NCI-H446 treated with DMSO at 0.1 percent for 48 hours (cell line): ENCODE measurements around the gene LRP1.

Experiments used
- DNase-seq: peaks from one replicate; lab custom pipeline; 2025; lab: John Stamatoyannopoulos, UW

Gene LRP1

GRCh38 chr12:57223191-57224165, 95.2 kb downstream of the LRP1 start:
- DNase-seq: no peak

GRCh38 chr12:57224278-57224972, 96.1 kb downstream of the LRP1 start:
- DNase-seq: no peak

- no peak for DNase-seq
Observed at GRCh38 chr12:57224973-57225679, 96.8 kb downstream of the LRP1 start.

GRCh38 chr12:57225680-57226210, 97.5 kb downstream of the LRP1 start:
- DNase-seq: no peak

GRCh38 chr12:57226588-57227314, 98.5 kb downstream of the LRP1 start:
- DNase-seq: no peak

- DNase-seq: no peak
Observed at GRCh38 chr12:57227315-57228115, 99.2 kb downstream of the LRP1 start.

GRCh38 chr12:57229046-57229633, 100.9 kb downstream of the LRP1 start:
- DNase-seq: no peak

GRCh38 chr12:57229634-57230380, 101.5 kb downstream of the LRP1 start, which contains the start of gene SHMT2:
SHMT2 (plus strand) TSS chr12:57229711; CDS start chr12:57229779, 68 bp downstream.
- peak; percentile 87 for DNase-seq

GRCh38 chr12:57230381-57231155, 102.3 kb downstream of the LRP1 start:
- DNase-seq: no peak

- DNase-seq: no peak
Observed at GRCh38 chr12:57231276-57232021, 103.2 kb downstream of the LRP1 start.

GRCh38 chr12:57232156-57232756, 104.0 kb downstream of the LRP1 start:
- no peak for DNase-seq

GRCh38 chr12:57233357-57234232, 105.3 kb downstream of the LRP1 start:
- DNase-seq: no peak

- no peak for DNase-seq
Observed at GRCh38 chr12:57234233-57234570, 105.9 kb downstream of the LRP1 start.

- DNase-seq: no peak
Observed at GRCh38 chr12:57234571-57235016, 106.3 kb downstream of the LRP1 start.

- DNase-seq: no peak
Observed at GRCh38 chr12:57235017-57235727, 106.9 kb downstream of the LRP1 start.

- DNase-seq: no peak
Observed at GRCh38 chr12:57235728-57236131, 107.4 kb downstream of the LRP1 start.
